NOMO-1 treated with DMSO at 0.1 percent for 48 hours (cell line): ENCODE measurements around the gene MAPK9.

Experiments used
- DNase-seq: peaks from one replicate; lab custom pipeline; 2025; ENCODE audit not compliant: unreplicated experiment; lab: John Stamatoyannopoulos, UW

The MAPK9 gene

DNA sequence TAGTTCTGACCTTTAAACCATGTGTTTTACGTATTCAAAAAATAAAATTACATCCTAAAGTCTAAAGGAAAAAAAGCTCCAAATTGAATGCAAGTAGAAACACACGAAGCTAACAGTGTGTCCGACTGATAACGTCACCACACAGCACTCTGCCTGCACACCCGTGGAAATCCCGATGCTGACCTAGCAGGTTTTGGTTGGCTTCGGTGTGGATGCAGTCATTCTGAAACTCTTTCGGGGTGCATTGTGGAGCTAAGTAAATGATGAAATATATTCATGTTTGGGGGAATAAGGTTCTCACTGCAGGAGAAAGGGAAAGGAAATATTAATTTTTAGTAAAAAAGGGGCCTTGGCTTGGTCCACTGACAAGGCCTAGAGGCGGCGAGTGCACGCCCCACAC is 84.9 kb downstream of the MAPK9 start:
- DNase-seq, result no peak

DNA sequence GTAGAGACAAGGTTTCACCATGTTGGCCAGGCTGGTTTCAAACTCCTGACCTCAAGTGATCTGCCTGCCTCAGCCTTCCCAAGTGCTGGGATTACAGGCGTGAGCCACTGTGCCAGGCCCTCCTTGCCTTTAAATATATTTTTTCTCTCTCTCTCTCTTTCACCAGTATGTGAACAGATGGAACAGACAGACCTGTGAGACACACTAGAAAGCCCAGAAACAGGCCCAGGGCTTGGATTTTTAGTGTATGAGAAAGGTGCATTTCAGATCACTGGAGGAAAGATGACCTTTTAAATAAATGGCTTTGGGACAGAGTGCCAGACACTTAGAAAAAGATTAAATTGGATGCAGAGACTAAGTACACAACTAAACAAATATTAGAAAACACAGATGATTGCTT is 86.0 kb downstream of the MAPK9 start:
- no peak for DNase-seq

DNA sequence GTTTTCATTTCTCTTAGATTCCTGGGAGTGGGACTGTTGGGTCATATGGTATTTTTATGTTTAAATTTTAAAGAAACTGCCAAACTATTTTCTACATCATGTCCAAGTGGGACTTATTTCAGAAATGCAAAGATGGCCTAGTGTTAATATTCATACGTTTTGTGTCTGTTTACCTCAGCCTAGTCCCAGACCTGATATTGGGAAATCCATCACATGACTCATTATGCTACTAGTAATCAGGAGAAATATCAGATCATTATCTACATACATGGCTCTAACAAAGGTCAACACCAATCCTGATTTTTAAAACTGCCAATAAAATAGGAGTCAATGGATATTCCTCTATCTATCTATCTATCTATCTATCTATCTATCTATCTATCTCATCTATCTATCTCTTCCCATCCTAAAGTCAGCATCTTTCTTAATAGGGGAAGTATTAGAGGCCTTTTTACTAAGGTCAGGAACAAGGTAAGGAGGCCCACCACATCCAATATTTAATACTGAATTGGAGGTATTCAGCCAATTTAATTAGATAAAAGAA is 87.5 kb downstream of the MAPK9 start:
- DNase-seq, result no peak

DNA sequence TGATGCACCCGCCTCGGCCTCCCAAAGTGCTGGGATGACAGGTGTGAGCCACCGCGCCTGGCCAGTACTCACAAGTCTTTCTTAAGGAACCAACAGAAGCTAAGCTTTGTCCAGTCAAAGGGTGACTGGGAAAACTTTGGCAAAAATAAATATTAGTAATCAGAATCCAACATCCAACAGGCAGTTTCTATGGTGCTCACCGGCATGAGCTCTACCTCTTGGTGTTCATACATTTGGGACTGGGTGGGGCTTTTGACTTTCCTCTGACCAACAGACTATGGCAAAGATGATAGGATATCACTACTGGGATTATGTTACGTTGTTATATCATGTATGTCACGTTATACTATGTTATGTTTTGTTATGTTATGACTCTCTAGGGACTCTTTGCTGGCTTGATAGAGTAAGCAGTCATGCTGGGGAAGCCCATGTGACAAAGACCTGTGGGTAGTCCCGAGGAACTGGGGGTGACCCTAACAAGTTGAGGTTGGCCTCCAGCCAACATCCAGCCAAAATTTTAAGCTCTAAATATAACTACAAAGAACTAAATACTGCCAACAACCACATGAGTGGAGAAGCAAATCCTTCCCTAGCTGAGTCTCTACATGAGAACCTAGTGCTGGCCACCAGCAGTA is 88.8 kb downstream of the MAPK9 start:
- no peak for DNase-seq

DNA sequence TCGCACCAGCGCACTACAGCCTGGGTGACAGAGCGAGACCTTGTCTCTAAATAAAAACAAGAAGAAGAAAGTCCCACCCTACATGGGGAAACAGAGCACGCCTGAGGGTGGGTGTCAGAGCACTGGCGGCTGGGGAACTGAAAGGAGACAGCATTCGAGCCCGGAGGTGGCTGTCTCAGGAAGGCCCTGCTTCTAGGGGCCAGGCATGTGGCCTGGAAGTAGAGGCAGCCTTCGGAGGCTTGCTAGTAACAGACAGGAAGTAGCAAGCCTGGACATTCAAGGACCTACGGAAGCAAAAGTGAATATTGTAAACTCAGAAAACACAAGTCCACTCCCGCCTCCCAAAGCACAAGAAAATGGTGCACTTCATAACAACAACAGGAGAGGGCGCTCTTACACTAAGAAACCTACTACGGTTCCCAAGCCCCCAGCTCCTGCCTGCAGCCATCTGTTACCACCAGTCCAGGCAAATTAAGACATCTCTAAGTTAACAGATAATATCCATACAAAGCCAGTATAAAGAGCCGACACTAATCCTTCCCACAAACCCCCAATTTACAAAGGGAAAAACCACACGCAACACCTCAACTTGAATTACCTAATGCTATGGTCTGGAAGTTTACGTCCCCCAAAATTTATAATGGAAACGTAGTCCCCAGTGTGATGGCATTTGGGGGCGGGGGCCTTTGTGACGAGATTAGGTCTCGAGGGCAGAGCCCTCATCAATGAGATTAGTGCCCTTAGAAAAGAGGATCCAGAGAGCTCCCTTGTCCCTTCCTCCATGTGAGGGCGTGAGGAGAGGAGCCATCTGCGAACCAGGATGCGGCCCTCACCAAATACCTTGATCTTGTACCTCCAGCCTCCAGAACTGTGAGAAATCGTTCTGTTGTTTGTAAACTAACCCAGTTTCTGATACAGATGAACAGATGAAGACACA is 90.6 kb downstream of the MAPK9 start:
- DNase-seq, result no peak

DNA sequence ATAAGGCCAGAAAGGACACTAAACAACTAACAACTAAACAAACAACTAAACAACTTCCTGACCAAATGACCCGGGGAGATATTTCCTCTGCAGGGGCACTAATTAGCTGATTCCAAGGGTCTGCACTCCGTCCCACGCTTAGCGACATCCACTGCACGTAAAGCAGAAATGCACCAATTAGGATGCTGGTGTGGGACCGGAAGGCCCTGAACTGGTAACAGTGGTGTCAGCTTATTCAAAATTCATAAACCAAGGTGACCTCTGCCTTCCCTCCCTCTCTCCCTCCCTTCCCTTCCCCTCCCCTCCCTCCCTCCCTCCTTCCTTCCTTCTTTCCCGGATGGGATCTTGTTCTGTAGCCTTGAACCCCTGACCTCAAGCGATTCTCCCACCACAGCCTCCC is 92.5 kb downstream of the MAPK9 start:
- DNase-seq, result no peak

DNA sequence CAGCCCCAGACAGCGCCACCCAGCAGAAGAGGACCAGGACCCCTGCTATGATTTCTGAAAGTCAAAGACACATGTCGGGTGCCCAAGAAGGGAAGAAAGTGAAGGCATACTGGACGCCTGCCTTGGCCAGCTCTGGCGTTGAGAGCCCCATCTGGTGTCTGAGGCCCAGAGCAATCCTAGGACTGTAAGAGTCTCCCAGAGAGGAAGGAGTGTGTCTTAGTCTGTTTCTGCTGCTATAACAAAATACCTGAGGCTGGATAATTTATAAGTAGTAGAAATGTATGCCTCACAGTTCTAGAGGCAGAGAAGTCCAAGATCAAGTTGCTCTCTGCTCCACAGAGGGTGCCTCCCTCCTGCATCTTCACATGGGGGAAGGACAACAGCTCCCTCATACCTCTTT is 93.7 kb downstream of the MAPK9 start:
- DNase-seq, result no peak

DNA sequence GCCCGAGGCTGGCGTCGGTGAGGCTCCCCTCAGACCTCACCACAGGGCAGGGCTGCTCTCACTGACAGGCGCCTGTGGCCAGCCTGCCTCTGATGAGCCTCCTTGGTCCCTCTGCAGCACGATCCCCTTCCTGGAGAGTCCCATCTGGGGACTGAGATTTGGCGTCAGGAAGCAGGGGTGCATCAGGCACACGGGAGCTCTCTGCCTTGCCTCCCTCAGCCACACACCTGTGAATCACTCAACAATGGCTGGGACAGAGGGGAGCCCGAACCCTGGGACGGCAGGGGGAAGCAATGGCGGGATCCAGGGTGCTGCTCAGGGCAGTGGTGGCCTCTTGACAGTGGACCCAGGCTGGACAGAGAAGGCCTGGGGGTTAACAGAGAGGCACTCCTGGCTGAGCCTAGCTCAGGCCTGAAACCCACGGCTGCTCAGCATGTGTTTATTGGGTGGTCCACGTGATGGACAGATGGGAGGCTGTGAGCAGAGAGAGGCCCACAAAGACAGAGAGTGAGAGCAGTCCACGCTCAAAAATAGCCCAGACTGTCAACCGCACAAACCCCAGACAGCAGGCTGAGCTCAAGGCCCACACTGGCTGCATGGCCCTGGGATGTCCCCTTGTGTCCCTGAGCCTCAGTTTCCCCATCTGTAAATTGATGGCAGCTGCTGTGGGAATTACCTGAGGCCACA is 94.7 kb downstream of the MAPK9 start:
- no peak for DNase-seq

DNA sequence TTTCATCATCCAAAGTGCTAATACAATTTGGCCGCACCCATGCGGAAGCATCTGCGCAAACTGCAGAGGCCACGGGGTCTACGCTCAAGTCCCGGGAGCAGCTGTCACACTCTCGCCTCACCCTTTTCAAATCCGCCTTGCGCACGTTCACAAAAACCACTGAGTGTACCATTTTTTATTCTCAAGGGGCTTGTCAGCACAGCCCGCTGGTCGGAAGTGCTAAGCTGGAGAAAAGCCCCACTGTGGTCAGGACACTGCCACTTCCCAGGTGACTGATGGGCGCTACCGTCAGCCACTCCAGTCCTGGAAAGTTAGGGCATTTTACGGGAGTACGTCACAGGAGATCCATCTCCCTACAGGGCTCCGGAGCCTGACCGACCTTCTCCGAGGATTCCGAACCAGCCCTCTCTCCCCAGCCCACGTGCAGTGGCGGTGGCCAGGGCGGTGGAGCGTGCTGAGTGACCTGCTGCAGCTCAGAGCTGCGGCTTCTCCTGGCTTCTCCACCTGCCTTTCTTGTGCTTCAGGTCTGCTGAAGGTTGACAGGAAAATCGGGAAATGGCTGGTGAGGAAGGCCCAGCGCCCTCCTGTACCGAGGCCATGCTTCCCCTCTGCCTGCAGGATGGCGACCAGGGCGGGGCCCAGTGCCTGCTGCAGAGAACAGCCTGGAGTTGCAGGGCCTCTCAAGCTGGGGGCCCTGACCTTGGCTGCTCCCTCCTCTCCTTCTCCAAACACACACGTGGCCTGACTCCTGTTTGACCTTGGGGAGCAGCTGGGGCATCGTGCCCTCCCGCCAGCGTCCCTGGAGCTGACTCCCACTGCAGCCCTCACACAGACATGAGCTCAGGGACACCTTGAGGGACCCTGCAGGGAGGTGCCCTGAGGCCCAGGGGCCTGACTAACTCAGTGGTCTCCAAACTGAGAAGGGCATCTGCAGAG is 97.2 kb downstream of the MAPK9 start:
- no peak for DNase-seq

DNA sequence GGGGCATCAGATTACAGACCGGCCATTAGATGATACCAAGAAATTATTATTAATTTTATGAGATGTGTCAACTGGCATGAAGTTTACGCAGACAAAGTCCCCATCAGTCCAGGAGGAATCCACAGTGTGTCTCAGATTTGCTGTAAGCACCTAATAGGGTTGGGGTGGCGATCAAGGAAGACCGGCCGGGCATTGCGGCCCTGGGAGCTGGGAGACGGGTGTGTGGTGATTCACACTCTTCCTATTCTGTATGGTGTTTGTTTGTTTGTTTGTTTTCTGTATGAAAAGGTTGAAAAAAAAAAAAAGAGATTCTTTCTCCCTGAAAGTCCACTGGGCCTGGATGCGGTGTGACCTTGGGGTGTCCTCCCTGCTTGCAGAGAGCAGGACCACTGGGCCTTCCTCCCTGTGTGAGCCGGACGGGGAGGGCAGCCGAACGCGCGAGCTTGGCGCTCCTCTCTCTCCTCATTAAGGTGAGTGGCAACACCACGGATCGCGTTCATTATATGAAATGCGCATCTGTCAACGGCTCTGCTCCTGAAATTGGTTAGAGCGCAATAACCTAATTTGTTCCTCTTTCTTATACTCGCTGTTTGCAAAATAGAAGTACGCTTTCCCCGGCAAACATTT is 98.0 kb downstream of the MAPK9 start:
- DNase-seq, result no peak

DNA sequence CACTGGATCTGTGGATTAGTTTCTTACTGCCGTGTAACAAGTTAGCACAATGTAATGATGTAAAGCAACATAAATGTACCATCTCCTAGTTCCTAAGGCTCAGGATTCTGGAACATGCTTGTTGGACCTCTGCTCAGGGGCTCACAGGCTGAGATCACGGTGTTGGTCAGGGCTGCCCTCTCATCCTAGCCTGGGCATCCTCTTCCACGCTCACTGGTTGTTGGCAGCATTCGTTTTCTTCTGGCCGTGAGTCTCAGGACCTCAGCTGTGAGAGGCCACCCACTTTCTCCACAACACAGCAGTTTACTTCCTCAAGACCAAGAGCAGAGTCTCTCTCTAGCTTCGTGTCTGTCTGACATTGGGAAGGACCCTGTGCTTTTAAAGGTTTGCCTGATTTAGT is 100.2 kb downstream of the MAPK9 start:
- DNase-seq, result no peak

DNA sequence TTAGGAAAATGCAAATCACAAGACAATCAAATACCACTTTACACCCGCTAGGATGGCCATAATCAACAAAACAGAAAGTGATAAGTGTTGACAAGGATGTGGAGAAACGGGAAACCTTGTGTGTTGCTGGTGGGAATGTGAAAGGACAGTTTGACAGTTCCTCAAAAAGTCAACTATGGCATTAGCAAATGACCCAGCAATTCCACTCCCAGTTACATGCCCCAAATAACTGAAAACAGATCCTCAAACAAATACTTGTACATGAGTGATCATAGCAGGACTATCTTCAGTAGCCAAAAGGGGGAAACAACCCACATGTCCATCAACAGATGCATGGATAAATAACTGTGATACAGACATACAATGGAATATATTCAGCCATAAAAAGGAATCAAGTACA is 104.1 kb downstream of the MAPK9 start:
- DNase-seq, result no peak
